22Rv1 (cell line): ENCODE data around the gene CSTA.

ENCODE experiments used
- CTCF ChIP-seq: fragments of 450-650 bp; IDR thresholded peaks from 2 replicates; pipeline ENCODE4 v1.5.1; 2017; ENCODE audit warnings: mild to moderate bottlenecking
- ZFX ChIP-seq: fragments of 450-650 bp; IDR thresholded peaks from 2 replicates; pipeline ENCODE4 v1.6.1; 2017; ENCODE audit warnings: antibody characterized with exemption, borderline replicate concordance

GRCh38 chr3:122313281-122313680 is 11.8 kb upstream of the CSTA start:
- TF ChIP-seq CTCF: no peak
- no peak for TF ChIP-seq ZFX
